HEK293T (cell line): ENCODE results near the gene ADSS1.

Experiments
- ARNT ChIP-seq: fragments of 450-650 bp; IDR thresholded peaks from 2 replicates; pipeline ENCODE4 v1.6.1; 2017; ENCODE audit warnings: mild to moderate bottlenecking
- BHLHE40 ChIP-seq: fragments of 450-650 bp; IDR thresholded peaks from 2 replicates; pipeline ENCODE4 v1.6.1; 2016; ENCODE audit warnings: mild to moderate bottlenecking, moderate library complexity, borderline replicate concordance
- ELF4 ChIP-seq: fragments of 450-650 bp; IDR thresholded peaks from 2 replicates; pipeline ENCODE4 v1.6.1; 2017; ENCODE audit warnings: antibody characterized with exemption
- FOXA1 ChIP-seq: fragments of 450-650 bp; IDR thresholded peaks from 2 replicates; pipeline ENCODE4 v1.6.1; 2016; ENCODE audit warnings: mild to moderate bottlenecking
- FOXM1 ChIP-seq: fragments of 450-650 bp; IDR thresholded peaks from 2 replicates; pipeline ENCODE4 v1.6.1; 2017; ENCODE audit warnings: mild to moderate bottlenecking, borderline replicate concordance
- SP1 ChIP-seq: fragments of 450-650 bp; IDR thresholded peaks from 2 replicates; pipeline ENCODE4 v1.6.1; 2017
- SUZ12 ChIP-seq: fragments of 450-650 bp; IDR thresholded peaks from 2 replicates; pipeline ENCODE4 v1.6.1; 2016; ENCODE audit warnings: mild to moderate bottlenecking
- TARDBP ChIP-seq: fragments of 450-650 bp; IDR thresholded peaks from 2 replicates; pipeline ENCODE4 v1.6.1; 2016

GRCh38 chr14:104706733-104707607, 17.1 kb upstream of the ADSS1 start:
- no peak for TF ChIP-seq FOXA1
- no peak for TF ChIP-seq FOXM1
- no peak for TF ChIP-seq BHLHE40
- no peak for TF ChIP-seq SP1
- TF ChIP-seq SUZ12: no peak
- TF ChIP-seq ELF4: no peak
- no peak for TF ChIP-seq TARDBP
- no peak for TF ChIP-seq ARNT
